Activated B cell treated with CpG ODN at 0.5 μM for 24 hours (primary cell): ENCODE results near the gene TBC1D14. TPM values are rescaled to one million over a fixed set of nuclear protein-coding genes. Genes with fewer than 3 reads are reported as not detected.
A peak's percentile ranks its signal among the peaks of the same experiment; 100 is the strongest.

ENCODE experiments used
- ATAC-seq: fragments of 200-7000 bp; cut with Tn5 transposase; one replicate; pipeline ENCODE4 v1.10.0; 2021; ENCODE audit warnings: low read depth, mild to moderate bottlenecking, moderate library complexity
- CTCF ChIA-PET: fragments of 350-600 bp; sonication (Branson Sonifier 250); formaldehyde crosslinking; loops from one replicate; lab custom pipeline; 2021; ENCODE audit warnings: antibody characterized with exemption; lab: Charles Lee
- POLR2A ChIA-PET: fragments of 350-600 bp; sonication (Branson Sonifier 250); formaldehyde crosslinking; loops from one replicate; lab custom pipeline; 2021; ENCODE audit warnings: antibody characterized with exemption; lab: Charles Lee
- DNase-seq: peaks from one replicate; pipeline ENCODE4 v3.0.0; 2022
- H3K27ac Mint-ChIP-seq: one replicate; pipeline ENCODE4 v1.8.0; 2020; ENCODE audit warnings: mixed read lengths
- H3K27me3 Mint-ChIP-seq: one replicate; pipeline ENCODE4 v1.8.0; 2021; ENCODE audit warnings: mixed read lengths
- H3K36me3 Mint-ChIP-seq: one replicate; pipeline ENCODE4 v1.8.0; 2021; ENCODE audit warnings: low read depth, mixed read lengths
- H3K4me1 Mint-ChIP-seq: one replicate; pipeline ENCODE4 v1.8.0; 2021; ENCODE audit warnings: mixed read lengths
- H3K4me3 Mint-ChIP-seq: one replicate; pipeline ENCODE4 v1.8.0; 2020; ENCODE audit warnings: mild to moderate bottlenecking, mixed read lengths
- H3K9me3 Mint-ChIP-seq: one replicate; pipeline ENCODE4 v1.8.0; 2020; ENCODE audit warnings: mixed read lengths
- CTCF ChIP-seq: fragments of 200-600 bp; IDR thresholded peaks from one replicate; pipeline ENCODE4 v1.8.0; 2022; ENCODE audit warnings: antibody characterized with exemption, mild to moderate bottlenecking
- intact Hi-C: fragments of 100-400 bp; cut with micrococcal nuclease; formaldehyde crosslinking; loops from one replicate; pipeline ENCODE4 v1.15.1; 2024
- total RNA-seq: library from RNA; stranded (reverse); gene quantifications from 2 replicates; pipeline ENCODE4 v1.2.3, GENCODE V29; 2022

TBC1D14 gene
- total RNA-seq, 1 donor from 2014 or later: 35.1 TPM

DNA sequence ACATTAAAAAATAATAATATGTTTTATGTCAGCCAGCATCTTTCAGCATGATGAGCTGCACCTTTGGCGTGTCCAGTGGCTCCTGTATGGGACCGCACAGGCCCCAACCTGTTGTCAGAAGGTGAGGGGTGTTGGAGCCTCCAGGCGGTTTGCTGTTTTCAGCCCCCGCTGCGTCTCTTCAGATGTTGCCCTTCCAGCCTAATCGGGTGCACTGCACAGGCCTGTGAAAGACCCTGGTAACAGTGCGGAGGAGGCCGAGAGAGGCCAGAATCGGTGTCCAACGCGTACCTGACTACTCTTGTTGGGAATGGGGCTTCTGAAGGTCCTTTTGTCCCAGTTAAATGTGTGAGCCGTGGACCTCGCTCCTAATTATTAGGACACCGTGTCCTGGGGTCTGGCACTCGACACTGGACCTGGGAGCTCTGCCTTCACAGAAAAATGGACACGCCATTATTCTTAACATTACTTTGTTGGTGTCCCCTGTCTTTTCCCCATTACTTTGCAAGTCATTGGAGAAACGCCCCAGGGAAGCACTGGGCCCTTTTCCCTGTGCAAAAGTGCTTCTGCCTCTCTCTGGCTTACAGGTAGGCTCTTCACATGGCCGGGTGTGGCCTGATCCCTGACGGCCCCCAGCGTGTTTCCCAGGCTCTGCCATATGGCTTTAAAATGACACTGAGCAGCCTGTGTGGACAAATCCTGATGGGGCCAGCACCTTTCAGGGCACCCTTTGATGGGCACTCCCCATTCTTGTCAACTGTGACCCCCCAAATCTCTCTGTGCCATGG, 51.2 kb downstream of the TBC1D14 start:
- H3K9me3 Mint-ChIP-seq: no peaks in the 10 kb centered on the region
- TF ChIP-seq CTCF: no peak
- no peaks in the 10 kb centered on the region for H3K36me3 Mint-ChIP-seq
- no peaks in the 10 kb centered on the region for H3K27me3 Mint-ChIP-seq
- no peak overlapping the region for H3K27ac Mint-ChIP-seq
- DNase-seq (no peak), ATAC-seq (no peak)
- no peak overlapping the region for H3K4me3 Mint-ChIP-seq
- CTCF ChIA-PET: no interaction called here
- peaks cover 46% of the 10 kb centered on the region for H3K4me1 Mint-ChIP-seq
- POLR2A ChIA-PET: interaction anchor here (0.6 to 1.1 kb wide), 2 partner anchors 19 to 316 kb away, joined by 3 read pairs; no protein-coding TSS in a partner anchor
- intact Hi-C loops: no loop called here

- H3K4me1 Mint-ChIP-seq: peaks cover 51% of the 10 kb centered on the region
Observed at GRCh38 chr4:6961496-6962210, 52.0 kb downstream of the TBC1D14 start.

DNA sequence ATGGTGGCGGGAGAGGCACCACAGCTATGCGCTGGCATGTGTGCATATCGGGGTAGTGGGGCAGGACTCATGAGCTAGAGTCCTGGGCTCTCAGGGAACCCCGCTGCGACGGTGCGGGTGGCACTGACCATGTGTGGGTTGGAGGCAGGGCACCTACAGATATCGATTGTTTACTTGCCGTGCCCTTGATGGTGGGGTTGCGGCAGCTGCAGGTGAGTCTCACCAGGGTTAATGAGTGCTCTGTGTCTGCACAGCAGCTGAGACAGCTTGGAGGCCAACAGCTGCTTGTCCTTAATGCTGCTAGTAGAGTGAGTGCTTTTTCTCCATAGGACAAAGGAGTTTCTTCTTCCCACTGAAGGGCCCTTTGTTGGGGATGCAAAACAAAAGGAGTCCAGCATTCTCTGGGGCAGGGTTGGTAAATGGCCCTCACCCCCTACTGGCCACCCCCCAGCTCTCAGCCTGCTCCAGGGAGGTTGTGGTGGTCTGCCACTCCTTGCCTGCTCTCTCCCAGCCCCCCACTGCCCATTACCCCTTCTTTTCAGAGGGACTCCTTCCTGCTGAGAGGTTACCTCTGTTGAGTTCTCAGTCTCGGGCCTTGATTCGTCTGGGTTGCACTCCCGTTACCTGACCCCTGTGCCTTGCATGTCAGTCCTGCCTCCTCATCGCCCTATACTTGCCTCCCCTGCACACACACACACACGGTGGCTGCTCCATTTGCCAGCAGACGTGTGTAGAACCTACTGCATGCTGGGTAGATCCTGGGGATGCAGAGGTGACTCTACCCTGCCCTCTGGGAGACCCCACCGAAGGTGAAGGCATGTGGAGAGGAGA, 52.8 kb downstream of the TBC1D14 start:
- POLR2A ChIA-PET: interaction anchor here (1.5 to 2.3 kb wide), 3 partner anchors 21 to 106 kb away, joined by 5 to 11 read pairs (median 9); partner anchors contain the start of gene GRPEL1
- intact Hi-C loops: no loop called here

More at GRCh38 chr4:6961496-6962210, 52.0 kb downstream of the TBC1D14 start:
- H3K4me3 Mint-ChIP-seq: no peak overlapping the region
- intact Hi-C loops: no loop called here
- TF ChIP-seq CTCF: no peak
- H3K9me3 Mint-ChIP-seq: no peaks in the 10 kb centered on the region
- no peak overlapping the region for H3K27ac Mint-ChIP-seq
- POLR2A ChIA-PET: interaction anchor here (0.6 to 2.3 kb wide), 2 partner anchors 25 to 317 kb away, joined by 3 to 9 read pairs; no protein-coding TSS in a partner anchor
- H3K27me3 Mint-ChIP-seq: no peaks in the 10 kb centered on the region
- DNase-seq (no peak), ATAC-seq (no peak)
- CTCF ChIA-PET: interaction anchor here (1.0 kb wide), 1 partner anchor 13 kb away, joined by 4 read pairs; no protein-coding TSS in a partner anchor
- H3K36me3 Mint-ChIP-seq: no peaks in the 10 kb centered on the region

GRCh38 chr4:6963139-6963611, 53.5 kb downstream of the TBC1D14 start:
- Mint-ChIP-seq H3K9me3 (no peaks in the 10 kb centered on the region), H3K27ac (peak overlapping the region; percentile 87), H3K4me1 (peaks cover 51% of the 10 kb centered on the region), H3K36me3 (peaks cover 12% of the 10 kb centered on the region), H3K4me3 (peak overlapping the region; percentile 83), H3K27me3 (no peaks in the 10 kb centered on the region)
- POLR2A ChIA-PET: interaction anchor here (0.6 to 2.3 kb wide), 10 partner anchors 11 to 139 kb away, joined by 3 to 12 read pairs (median 6); partner anchors contain the start of genes GRPEL1, TADA2B and TBC1D14
- intact Hi-C loops: no loop called here
- no peak for TF ChIP-seq CTCF
- ATAC-seq (peak; percentile 28), DNase-seq (no peak)
- CTCF ChIA-PET: interaction anchor here (1.0 to 1.5 kb wide), 3 partner anchors 11 to 54 kb away, joined by 3 to 7 read pairs (median 3); no protein-coding TSS in a partner anchor

More for the DNA sequence above, 52.8 kb downstream of the TBC1D14 start:
- Mint-ChIP-seq H3K4me3 (peak overlapping the region; percentile 28), H3K4me1 (peaks cover 51% of the 10 kb centered on the region), H3K27ac (peak overlapping the region; percentile 72), H3K27me3 (no peaks in the 10 kb centered on the region), H3K9me3 (no peaks in the 10 kb centered on the region), H3K36me3 (peaks cover 4% of the 10 kb centered on the region)
- CTCF ChIA-PET: interaction anchor here (1.0 to 1.2 kb wide), 2 partner anchors 12 to 53 kb away, joined by 3 to 4 read pairs; no protein-coding TSS in a partner anchor
- DNase-seq (no peak), ATAC-seq (no peak)
- TF ChIP-seq CTCF: no peak
